Measurements from ENCODE around the gene NOL6.
"Not testable (repeated sequence)": the region's sequence is repeated elsewhere in the genome, so short reads cannot be mapped to it uniquely, and the experiment has no call there.

NOL6 gene

GRCh38 chr9:33431420-33431819 is 42.3 kb downstream of the NOL6 start:
- DNase-seq (ENCODE audit: low read depth in 2 of 2): no peak

DNA sequence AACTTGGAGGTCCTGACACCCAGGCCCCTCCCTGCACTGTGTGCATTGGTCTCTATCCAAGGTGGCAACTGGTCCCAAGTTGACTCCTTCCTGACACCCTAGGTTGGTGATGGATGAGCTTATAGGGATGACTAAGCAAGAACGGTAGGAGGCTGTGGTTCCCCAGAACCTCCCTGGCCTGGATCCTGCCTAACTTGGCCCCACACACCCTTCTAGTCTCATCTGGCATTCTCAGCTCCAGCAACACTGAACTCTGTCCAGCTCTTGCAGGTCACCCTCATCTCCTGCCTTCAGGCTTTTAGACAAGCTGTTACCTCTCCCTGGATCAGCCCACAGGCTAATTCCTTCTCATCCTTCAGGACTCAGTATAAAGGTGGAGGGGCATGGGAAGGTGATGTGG is 42.8 kb downstream of the NOL6 start:
- DNase-seq (ENCODE audit: low read depth in 2 of 2): no peak

DNA sequence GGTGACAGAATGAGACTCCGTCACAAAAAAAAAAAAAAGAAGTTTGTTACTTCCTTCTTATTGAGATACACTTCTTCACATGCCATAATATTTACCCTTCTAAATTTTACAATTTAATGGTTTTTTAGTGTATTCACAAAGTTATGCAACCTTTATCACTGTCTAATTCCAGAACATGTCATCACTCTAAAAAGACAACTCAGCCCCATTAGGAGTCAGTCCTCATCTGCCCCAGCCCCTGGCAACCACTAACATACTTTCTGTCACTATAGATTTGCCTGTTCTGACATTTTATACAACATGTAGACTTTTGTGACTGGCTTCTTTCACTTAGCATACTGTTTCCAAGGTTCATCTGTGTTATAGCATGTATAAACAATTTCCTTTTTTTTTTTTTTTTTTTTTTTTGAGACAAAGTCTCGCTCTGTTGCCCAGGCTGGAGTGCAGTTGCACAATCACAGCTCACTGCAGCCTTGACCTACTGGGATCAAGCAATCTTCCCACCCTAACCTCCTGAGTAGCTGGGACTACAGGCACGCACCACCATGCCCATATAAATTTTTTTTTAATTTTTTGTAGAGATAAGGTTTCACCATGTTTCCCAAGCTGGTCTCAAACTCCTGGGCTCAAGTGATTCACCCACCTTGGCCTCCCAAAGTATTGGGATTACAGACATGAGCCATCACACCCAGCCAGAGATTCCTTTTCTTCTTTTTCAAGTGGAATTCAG is 44.3 kb downstream of the NOL6 start:
- DNase-seq (ENCODE audit: low read depth in 2 of 2): no peak

- peak in 1 of 2 donors; percentile 15 for DNase-seq (ENCODE audit: low read depth in 2 of 2)
Observed at GRCh38 chr9:33426843-33427293, 46.9 kb downstream of the NOL6 start.

DNA sequence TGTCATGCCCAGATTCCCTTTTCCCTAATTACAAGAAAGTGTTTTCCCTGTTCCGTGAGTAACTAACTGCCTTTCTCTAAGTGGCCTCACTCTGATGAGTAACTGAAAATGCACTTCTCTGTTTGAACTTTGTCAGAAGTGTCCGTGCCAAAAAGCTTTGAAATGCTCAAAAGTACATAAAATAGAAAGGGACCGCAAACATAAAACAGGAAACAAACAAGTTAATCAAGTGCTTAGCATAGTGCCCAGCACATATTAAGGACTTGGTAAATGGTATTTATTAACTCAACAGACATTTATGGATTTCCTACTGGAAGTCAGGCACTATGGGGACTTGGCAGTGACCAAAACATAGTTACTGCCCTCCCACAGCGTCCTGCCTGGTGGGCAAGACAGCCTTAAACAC is 48.6 kb downstream of the NOL6 start:
- no peak for DNase-seq (ENCODE audit: low read depth in 2 of 2)

DNA sequence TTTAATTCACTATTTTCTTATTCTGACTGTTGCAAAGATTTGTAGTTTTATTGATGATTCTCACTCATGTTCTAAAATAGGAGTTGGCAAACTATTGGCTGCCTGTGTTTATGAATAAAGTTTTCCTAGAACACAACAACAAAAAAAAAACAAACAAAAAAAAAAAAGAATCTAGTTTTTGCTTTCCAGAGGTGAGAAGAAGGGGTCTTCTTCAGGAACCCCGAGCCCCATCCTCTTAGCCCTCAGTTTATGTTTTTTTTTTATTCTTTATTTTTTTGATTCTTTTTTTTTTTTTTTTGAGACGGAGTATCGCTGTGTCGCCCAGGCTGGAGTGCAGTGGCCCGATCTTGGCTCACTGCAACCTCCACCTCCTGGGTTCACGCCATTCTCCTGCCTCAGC is 49.2 kb downstream of the NOL6 start:
- DNase-seq (ENCODE audit: low read depth in 2 of 2): not testable (repeated sequence)

DNA sequence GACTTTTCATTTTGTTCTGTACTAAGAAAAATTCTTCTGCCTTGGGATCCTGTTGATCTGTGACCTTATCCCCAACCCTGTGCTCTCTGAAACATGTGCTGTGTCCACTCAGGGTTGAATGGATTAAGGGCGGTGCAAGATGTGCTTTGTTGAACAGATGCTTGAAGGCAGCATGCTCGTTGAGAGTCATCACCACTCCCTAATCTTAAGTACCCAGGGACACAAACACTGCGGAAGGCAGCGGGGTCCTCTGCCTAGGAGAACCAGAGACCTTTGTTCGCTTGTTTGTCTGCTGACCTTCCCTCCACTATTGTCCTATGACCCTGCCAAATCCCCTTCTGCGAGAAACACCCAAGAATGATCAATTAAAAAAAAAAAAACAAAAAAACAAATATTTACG is 49.7 kb downstream of the NOL6 start:
- not testable (repeated sequence) for DNase-seq (ENCODE audit: low read depth in 2 of 2)

DNA sequence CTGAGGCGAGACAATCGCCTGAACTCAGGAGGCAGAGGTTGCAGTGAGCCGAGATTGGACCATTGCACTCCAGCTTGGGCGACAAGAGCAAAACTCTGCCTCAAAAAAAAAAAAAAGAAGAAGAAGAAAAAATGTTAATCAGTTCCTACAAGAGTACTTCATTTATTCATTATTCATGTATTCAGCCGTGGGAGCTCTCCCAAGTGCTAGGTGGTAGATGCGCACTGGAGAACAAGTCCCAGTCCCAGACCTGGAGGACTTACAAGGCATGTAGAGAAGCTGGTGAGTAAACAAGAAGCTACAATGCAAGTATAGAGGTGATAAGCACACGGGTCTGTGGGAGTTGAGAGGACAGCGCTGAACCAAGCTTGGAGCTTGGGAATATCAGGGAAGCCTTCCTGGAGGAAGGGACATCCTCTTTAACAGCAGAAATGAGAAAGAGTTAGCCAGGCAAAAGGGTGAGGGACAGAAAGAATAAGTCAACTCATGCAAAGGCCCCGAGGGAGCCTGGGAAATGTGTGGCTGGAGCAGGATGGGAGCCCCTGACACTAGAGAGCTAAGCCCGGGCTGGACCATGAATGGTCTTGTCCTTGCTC is 53.9 kb downstream of the NOL6 start:
- DNase-seq (ENCODE audit: low read depth in 2 of 2): no peak

DNA sequence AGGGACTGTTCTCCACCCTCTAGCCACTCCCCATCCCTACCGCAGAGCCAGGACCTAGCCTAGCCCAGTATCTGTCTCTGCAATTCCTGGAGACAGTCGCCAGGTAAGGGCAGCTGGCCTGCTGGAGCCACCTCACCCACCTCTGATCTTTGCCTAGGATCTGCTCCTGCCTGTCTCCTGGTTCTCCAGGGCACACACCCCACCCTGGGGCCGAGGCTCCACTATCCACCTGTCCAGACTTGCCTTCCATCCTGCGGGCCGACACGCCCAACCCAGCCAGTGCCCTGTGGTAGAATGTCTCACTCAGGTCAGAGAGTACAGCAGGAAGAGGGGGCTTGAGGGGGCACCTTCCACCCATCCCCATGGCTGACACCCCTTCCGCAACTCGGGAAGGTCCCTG is 55.6 kb downstream of the NOL6 start:
- DNase-seq (ENCODE audit: low read depth in 2 of 2): no peak

DNA sequence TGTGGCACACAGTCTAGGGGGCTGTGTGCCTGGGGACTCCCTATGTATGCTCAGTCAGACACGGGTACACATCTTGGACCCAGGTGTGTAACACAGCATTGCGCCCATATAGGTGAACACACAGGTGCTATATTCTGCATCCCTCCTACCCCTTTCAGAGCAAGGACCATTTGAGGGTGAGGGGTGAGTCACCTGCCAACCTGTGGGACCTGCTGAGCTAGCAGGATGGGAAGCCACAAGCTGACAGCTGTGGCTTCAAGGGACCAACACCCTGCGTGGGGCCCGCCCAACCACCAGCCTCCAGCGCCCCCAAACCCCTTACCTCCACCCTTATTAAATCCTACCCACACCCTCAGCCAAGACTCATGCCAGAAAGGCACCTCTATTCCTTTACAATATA is 56.7 kb downstream of the NOL6 start:
- DNase-seq (ENCODE audit: low read depth in 2 of 2): peak in 1 of 2 donors; percentile 26

DNA sequence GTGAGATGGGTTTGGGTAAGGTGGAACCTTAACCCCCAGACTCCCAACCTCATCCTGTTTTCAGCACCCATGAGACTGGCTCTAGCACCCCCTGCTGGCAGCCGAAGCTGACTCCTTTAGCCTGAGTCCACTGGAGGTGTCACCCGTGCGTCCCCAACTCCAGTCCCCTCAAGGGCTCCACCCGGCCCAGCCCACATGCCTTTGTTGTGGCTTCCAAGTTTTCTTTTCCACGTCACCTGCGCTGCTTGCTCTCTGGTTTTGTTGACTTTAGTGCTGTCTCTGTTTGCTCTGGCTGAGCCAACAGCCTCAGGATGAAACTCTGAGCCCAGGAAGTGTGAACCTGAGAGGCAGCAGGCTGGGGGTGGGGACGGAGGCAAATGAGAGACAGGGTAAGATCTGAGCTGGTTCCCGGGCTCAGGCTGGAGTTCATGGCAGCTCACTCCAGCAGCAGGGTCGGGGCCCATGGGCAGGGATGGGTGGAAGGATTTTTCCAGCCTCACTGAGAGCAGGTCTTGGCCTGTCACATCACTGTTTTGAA is 58.2 kb downstream of the NOL6 start:
- DNase-seq (ENCODE audit: low read depth in 2 of 2): peak; percentile 31 to 64

DNA sequence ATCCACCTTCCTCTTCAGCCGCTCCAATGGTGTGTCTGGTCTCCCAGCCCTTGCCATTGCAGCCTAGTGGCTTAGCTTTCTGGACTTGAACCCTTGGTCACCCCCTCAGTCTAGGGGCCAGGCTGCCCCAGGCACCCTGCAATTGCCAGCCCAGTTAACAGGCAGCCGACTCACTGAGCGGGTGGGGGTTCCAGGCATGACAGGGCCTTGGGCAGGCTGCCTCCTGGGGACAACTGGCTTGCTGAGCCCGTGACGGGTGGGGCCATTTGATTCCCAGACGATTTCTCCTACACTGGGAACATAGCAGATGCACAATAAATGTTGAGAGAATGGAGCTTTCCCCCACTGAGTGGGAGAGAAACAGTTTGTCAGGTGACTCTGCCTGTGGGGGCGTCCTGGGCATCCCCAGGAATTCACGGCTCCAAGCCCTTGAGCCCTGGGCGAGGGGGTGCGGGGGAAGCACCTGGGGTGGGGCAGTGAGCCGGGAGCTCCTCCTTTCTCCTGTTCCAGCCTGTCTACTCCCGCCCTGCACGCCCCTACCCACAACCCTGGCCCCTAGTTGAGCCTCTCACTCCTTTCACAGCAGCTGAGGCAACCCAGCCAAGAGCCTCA is 58.7 kb downstream of the NOL6 start:
- DNase-seq (ENCODE audit: low read depth in 2 of 2): no peak

DNA sequence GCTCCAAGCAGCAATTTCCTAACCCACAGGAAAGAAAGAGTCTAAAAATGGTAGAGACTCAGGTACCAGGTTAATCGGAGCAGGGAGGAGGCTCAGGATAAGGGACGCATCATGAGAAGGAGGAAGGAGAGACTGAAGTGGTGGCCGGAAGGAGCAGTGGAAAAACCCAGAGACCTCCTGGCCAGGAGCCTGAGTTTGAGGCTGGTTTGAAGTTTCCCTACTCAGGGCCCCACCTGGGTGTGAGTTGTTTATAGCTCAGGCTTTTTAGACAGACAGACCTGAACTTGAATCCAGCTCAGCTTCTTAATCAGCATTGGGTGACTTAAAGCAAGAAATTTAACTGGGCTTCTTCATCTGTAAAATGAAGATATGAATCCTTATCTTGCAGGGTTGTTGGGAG is 59.5 kb downstream of the NOL6 start:
- DNase-seq (ENCODE audit: low read depth in 2 of 2): no peak
